GM21529 (cell line): Measurements from ENCODE around the gene EXOC3.
"Not testable (repeated sequence)": the region's sequence is repeated elsewhere in the genome, so short reads cannot be mapped to it uniquely, and the experiment has no call there.

Experiments used
- ATAC-seq: cut with Tn5 transposase; IDR thresholded peaks from one replicate; pipeline ENCODE4 v1.9.1; 2021; ENCODE audit not compliant: unreplicated experiment

The EXOC3 gene

GRCh38 chr5:442335-443238, at the start of gene EXOC3:
Gene EXOC3 (plus strand): TSS chr5:443176. CDS start chr5:446206, 3,030 bp downstream.
- ATAC-seq: peak; percentile 86

DNA sequence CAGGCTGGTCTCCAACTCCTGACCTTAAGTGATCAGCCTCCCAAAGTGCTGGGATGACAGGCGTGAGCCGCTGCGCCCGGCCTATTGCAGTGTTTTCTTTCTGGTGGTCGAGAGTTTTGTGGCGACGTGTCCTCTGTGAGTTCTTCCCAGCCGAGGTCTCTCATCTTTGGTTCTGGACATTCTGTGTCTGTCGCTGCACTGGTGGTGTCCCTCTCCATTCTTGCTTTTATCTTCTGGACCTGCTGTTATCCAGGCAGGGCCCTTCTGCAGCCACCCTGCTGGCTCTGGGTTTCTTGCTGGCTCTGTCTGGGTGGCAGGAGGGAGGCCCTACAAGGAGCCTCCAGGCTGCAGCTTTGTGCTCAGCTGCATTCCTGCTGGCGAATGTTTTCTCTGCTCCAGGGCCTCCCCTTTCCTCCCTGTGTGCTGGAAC, 49.1 kb upstream of the EXOC3 start:
- no peak for ATAC-seq

GRCh38 chr5:394671-395155, 48.3 kb upstream of the EXOC3 start:
- ATAC-seq: no peak

GRCh38 chr5:395156-395920, 47.6 kb upstream of the EXOC3 start:
- no peak for ATAC-seq

DNA sequence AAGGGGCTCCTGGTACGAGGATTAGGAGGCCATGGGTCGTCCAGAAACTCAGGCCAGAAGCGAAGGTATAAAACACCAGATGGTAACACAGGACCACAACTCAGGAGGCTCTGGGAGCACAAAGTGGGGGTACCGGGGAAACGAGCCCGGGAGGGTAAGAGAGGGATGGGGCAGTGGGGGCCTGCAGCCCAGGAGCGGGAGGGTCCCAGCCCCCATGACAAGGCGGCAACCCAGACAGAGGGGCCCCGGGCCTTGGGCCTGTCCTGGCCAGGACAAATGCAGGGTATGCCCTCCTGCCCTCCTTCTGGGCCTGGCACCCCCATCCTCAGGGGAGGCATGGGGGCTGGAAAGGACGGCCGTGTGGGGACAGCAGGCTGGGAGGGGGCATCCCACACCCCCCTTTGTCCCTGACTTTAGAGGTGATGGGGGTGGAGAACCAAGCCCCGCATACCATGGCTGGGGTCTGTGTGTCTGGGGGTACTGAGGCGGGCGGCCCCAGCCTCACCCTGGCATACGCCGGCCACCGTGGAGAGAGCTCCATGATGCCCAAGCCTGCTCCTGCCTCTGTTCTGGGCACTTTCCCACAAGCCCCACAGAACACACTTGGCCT, 47.0 kb upstream of the EXOC3 start:
- no peak for ATAC-seq

- no peak for ATAC-seq
These were observed 46.4 kb upstream of the EXOC3 start for GRCh38 chr5:396531-396961.

DNA sequence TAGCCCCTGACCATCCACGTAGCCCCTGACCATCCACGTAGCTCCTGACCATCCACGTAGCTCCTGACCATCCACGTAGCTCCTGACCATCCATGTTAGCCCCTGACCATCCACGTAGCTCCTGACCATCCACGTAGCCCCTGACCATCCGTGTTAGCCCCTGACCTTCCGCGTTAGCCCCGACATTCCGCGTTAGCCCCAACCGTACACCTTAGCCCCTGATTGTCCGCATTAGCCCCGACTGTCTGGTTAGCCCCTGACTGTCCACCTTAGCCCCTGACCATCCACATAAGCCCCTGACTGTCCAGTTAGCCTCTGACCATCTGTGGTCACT, 44.9 kb upstream of the EXOC3 start:
- ATAC-seq: not testable (repeated sequence)

GRCh38 chr5:398475-399295, 44.3 kb upstream of the EXOC3 start:
- ATAC-seq: no peak

DNA sequence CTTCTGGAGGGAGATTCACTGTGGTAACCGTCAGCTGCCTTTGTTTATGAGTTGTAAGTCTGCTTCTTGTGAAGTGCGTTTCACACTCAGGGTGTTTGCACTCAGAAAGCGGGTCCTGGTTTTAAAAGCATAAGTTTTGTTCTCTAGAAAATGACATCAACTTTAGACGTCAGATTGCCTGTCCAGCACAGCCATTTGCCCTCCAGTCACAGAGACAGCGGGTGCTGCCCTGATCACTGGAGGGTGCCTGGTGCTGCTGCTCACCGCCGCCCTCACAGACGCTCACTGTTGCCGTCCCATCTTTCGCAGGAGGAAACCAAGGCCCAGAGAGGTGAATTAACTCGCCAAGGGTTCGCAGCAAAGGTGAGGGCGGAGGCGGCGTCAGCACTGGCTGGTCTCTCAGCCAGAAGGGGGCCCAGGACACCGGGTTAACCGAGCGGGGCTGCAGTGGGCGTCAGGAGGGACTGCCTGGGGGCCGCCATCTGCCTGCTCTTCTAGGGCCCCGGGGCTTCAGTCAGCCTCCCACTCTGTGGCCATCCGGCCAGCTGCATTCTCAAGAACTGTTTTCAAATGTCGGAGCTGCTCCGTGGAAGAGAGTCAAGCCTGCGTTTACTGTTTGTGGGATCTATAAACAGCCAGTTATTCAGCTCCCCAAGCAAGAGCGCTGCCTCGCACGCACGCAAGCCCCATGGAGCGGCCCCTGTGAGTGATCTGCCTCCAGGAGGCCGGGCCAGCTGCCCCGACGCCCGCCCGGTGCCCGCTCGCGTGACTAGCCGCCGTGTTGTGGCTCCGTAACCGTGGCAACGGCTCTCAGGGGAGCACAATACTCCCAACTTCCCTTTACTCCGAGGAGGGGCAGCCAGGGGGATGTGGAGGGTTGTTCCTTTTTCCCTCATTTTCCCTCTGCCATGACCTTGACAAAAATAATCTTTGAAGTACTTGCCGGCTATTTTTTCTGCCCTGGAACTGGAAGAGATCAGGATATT, 43.4 kb upstream of the EXOC3 start:
- peak; percentile 68 for ATAC-seq

DNA sequence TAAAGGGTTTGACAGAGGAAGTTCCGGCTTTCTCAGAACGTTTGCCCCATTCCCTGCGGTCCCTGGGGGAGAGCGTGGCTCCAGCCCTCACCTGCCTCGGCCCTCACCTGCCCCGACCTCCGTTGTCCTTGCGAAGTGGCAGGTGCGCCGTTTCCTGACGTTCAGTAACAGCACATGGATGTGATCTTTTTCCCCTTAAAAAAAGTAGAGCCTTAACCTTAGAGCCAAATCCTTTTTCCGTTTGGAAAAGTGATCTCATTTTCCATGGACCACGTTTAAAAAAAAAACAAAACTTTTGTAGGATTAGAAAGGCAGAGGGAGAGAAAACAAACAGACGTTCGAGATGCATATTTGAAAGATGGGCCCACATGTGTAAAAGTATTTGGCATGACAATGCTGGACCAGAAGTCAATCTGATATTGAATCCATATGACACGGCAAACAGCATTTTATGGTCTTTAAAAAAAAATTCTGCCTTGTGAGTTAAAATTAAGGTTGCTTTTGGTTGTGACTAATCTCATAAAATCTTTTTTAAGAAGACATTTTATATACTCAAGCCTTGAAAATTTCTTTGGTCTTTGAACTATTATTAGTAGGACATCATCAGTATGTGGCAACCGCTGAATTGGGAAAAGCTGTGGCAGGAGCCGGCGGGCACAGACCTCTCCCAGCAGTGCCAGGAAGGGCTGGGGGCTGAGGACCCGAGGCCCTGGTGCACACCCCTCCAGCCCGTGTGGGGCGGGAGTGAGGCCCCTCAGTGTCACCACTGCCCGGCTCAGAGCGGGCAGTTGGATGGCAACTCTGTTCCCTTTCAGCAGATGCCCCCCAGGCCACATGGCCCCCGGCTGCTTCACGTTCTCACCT, 42.5 kb upstream of the EXOC3 start:
- peak; percentile 9 for ATAC-seq

DNA sequence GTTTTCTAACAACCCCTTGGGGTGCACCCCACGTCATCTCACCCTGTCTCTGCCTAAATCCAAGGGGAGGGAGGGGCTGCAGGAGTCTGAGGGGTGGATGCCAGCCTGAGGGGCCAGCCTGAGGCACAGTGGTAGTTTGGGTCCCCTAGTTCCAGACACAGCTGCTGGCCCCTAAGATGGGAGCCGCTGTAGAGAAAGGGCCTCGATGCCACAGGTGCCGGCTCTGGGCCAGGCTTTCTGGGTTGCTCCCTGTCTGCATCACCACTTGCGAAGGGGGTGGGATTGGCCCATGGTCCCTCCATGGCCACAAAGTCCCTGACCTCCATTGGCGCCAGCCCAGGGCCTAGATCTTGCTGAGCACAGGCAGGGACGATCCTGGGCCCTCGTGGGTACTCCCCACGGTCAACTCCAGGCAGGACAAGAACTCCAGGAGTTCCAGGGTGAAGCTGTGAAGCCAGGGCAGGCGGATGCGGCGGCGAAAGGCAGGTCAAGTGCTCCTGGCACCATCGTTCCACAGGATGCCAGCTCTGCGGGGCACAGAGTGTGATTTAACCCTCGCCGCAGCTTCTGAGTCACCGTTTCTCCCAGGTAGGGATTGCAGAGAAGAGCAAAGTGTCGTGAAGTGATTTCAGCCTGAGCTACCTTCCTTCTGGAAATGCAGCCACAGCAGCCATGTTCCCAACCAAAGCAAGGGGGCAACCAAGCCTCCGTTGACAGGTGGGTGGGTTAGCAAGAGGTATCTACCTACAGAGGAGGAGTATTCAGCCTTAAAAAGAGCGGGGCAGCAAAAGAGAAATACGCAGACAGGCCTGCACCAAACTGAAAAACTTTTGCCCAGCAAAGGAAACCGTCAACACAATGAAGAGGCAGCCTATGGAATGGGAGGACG, 41.6 kb upstream of the EXOC3 start:
- ATAC-seq: no peak

DNA sequence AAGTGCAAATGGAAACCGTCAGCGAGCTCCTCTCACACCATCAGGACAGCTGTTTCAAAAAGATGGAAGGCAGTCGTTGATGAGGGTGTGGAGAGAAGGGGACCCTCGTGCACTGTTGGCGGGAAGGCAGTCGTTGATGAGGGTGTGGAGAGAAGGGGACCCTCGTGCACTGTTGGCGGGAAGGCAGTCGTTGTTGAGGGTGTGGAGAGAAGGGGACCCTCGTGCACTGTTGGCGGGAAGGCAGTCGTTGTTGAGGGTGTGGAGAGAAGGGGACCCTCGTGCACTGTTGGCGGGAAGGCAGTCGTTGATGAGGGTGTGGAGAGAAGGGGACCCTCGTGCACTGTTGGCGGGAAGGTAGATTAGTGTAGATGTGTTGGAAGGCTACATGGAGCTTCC, 40.8 kb upstream of the EXOC3 start:
- not testable (repeated sequence) for ATAC-seq

GRCh38 chr5:402615-403359, 40.2 kb upstream of the EXOC3 start:
- peak; percentile 54 for ATAC-seq

DNA sequence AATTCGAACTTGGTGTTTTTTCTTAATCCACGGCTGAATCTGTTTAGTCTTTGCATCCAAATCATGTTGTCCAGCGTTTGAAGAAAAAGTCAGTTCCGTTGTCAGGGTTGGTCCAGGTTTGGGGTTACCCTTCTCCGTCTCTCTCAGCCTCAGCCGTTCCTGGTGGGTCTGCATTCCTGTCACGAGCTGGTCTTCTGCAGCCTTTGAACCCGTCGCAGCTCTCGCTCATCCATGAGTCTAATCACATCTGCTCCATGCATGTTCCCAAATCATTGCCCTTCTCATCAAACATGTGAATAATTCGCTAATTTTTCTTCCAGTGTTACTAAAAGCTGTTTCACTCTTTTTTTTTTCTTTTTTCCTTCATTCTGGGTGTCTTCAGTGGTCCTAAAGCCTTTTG, 39.0 kb upstream of the EXOC3 start:
- no peak for ATAC-seq

- ATAC-seq: no peak
These were observed 38.2 kb upstream of the EXOC3 start for GRCh38 chr5:404666-405241.

GRCh38 chr5:405421-405820, 37.6 kb upstream of the EXOC3 start:
- no peak for ATAC-seq
